ENCODE measurements around the gene SRC. TPM values are rescaled to one million over a fixed set of nuclear protein-coding genes. Genes with fewer than 3 reads are reported as not detected.

The SRC gene
- total and polyA plus RNA-seq, 8 donors, result 37.4 to 93.0 (median 71.5) TPM

GRCh38 chr20:37425103-37425625 is 79.2 kb downstream of the SRC start:
- H3K36me3 ChIP-seq, result no peaks in the 10 kb centered on the region
- DNase-seq, result no peak
- H3K9me3 ChIP-seq, result no peaks in the 10 kb centered on the region
- no peak overlapping the region for H3K4me3 ChIP-seq
- intact Hi-C loops (cut with DNase I), result no loop called here
- ATAC-seq, result no peak
- no peak for TF ChIP-seq CTCF (IDR thresholded peaks at IDR 0.05)
- H3K27ac ChIP-seq, result no peak overlapping the region
- H3K27me3 ChIP-seq, result peaks cover 0 to 54% of the 10 kb centered on the region in 2 donors
- H3K4me1 ChIP-seq, result no peaks in the 10 kb centered on the region

GRCh38 chr20:37426106-37426505 is 80.2 kb downstream of the SRC start:
- no peak for TF ChIP-seq CTCF (IDR thresholded peaks at IDR 0.05)
- no peaks in the 10 kb centered on the region for H3K9me3 ChIP-seq
- H3K4me1 ChIP-seq, result no peaks in the 10 kb centered on the region
- intact Hi-C loops (cut with DNase I), result no loop called here
- DNase-seq (no peak), ATAC-seq (no peak)
- no peak overlapping the region for H3K27ac ChIP-seq
- peaks cover 0 to 46% of the 10 kb centered on the region in 2 donors for H3K27me3 ChIP-seq
- H3K4me3 ChIP-seq, result no peak overlapping the region
- no peaks in the 10 kb centered on the region for H3K36me3 ChIP-seq

GRCh38 chr20:37426978-37427377 is 81.0 kb downstream of the SRC start:
- intact Hi-C loops (cut with DNase I), result no loop called here
- ATAC-seq, result no peak
- H3K27ac ChIP-seq, result no peak overlapping the region

GRCh38 chr20:37430044-37430443 is 84.1 kb downstream of the SRC start:
- Histone ChIP-seq H3K27me3 (peaks cover 0 to 29% of the 10 kb centered on the region in 2 donors), H3K4me3 (no peak overlapping the region), H3K27ac (no peak overlapping the region), H3K4me1 (no peaks in the 10 kb centered on the region), H3K9me3 (no peaks in the 10 kb centered on the region), H3K36me3 (no peaks in the 10 kb centered on the region)
- TF ChIP-seq CTCF (IDR thresholded peaks at IDR 0.05), result no peak
- ATAC-seq (no peak), DNase-seq (no peak)
- intact Hi-C loops (cut with DNase I), result no loop called here

More at GRCh38 chr20:37426978-37427377, 81.0 kb downstream of the SRC start:
- H3K9me3 ChIP-seq, result no peaks in the 10 kb centered on the region
- H3K27me3 ChIP-seq, result peaks cover 0 to 48% of the 10 kb centered on the region in 2 donors
- no peaks in the 10 kb centered on the region for H3K4me1 ChIP-seq
- no peak for TF ChIP-seq CTCF (IDR thresholded peaks at IDR 0.05)
- no peak overlapping the region for H3K4me3 ChIP-seq
- DNase-seq, result no peak
- no peaks in the 10 kb centered on the region for H3K36me3 ChIP-seq

GRCh38 chr20:37430778-37431460 is 85.0 kb downstream of the SRC start:
- ATAC-seq (no peak), DNase-seq (no peak)
- Histone ChIP-seq H3K27ac (no peak overlapping the region), H3K36me3 (no peaks in the 10 kb centered on the region), H3K27me3 (peaks cover 0 to 23% of the 10 kb centered on the region in 2 donors), H3K9me3 (no peaks in the 10 kb centered on the region), H3K4me1 (no peaks in the 10 kb centered on the region), H3K4me3 (no peak overlapping the region)
- TF ChIP-seq CTCF (IDR thresholded peaks at IDR 0.05), result no peak
- intact Hi-C loops (cut with DNase I), result no loop called here
